ENCODE data around the gene COG5.

COG5 gene

DNA sequence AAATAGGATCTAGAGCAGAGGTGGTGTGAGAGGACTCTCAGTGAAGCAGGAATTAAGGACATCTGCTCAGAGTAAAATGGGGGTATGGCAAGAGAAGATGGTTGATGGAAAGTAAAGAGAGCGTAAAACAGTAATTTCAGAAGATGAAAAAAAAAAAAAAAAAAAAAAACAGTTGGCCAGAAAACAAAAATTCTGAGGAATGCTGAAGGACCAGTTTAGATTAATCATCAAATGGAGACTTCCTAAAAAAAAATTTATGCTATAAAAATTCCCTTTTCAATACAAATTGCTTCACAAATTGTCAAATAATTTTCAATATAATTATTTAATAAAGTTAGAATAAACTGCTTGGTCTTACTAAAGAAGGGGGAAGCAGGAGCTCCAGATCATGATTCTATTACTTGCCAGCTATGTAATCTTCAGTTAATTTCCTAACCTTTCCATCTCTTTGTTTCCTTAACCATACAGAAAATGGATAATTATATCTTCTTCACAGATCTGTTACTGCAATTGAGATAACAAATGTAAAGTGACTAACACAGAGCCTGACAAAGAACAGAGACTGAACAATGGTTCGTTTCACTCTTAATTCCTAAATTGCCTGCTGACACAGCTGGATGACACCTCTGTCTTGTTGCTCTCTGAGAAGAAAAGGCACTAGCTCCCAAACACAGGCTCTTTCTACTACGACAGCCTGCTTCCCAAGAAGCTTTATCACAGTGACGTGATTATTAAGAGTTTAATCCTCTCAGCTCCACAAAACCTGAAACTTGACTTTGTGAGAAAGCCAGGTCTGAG is 158.8 kb downstream of the COG5 start:
- Histone ChIP-seq H3K4me3 (replicated peaks; ENCODE audit: low read depth, low read length) (no peak overlapping the region), H3K36me3 (ENCODE audit: control insufficient read depth, insufficient read depth, low read length) (no peaks in the 10 kb centered on the region), H3K27me3 (replicated peaks; ENCODE audit: control insufficient read depth, insufficient read depth, low read length) (no peaks in the 10 kb centered on the region)
- no peak for DNase-seq (ENCODE audit: extremely low read depth, insufficient read length)
- no peak for TF ChIP-seq CTCF (IDR thresholded peaks at IDR 0.05; ENCODE audit: insufficient read depth, low read length, poor library complexity, severe bottlenecking)

DNA sequence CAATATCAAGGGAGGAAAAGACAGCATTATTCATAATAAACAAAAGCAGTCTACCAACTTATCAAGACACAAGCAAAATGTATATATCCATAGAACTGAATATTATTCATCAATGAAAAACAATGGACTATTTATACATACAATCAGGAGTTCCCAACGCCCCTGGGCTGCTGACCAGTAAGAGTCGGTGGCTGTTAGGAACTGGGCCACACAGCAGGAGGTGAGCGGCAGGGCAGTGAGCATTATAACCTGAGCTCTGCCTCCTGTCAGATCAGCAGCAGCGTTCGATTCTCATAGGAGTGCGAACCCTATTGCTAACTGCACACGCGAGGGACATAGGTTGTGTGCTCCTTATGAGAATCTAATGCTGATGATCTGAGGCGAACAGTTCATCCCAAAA is 165.6 kb downstream of the COG5 start:
- Histone ChIP-seq H3K4me3 (replicated peaks; ENCODE audit: low read depth, low read length) (no peak overlapping the region), H3K27me3 (replicated peaks; ENCODE audit: control insufficient read depth, insufficient read depth, low read length) (no peaks in the 10 kb centered on the region), H3K36me3 (ENCODE audit: control insufficient read depth, insufficient read depth, low read length) (no peaks in the 10 kb centered on the region)
- no peak for TF ChIP-seq CTCF (IDR thresholded peaks at IDR 0.05; ENCODE audit: insufficient read depth, low read length, poor library complexity, severe bottlenecking)
- no peak for DNase-seq (ENCODE audit: extremely low read depth, insufficient read length)

DNA sequence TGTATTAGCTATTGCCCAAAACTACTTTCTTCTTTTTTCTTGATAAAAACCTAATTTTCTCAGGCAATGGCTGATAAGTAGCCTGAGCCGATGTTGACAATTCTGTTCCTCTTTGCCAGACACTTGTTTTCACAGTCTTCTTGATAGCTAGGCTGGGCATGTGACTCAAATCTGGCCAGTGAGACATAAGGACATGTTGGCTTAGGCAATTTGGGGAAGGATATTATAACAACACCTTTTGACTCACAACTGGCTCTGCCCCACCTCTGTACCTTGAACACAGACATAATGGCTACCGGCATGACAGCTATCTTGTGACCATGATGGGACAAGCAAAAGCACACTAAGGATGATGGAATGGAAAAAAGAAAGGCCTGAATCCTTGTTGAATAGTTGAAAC is 166.7 kb downstream of the COG5 start:
- no peak for TF ChIP-seq CTCF (IDR thresholded peaks at IDR 0.05; ENCODE audit: insufficient read depth, low read length, poor library complexity, severe bottlenecking)
- Histone ChIP-seq H3K27me3 (replicated peaks; ENCODE audit: control insufficient read depth, insufficient read depth, low read length) (no peaks in the 10 kb centered on the region), H3K36me3 (ENCODE audit: control insufficient read depth, insufficient read depth, low read length) (no peaks in the 10 kb centered on the region), H3K4me3 (replicated peaks; ENCODE audit: low read depth, low read length) (no peak overlapping the region)
- DNase-seq (ENCODE audit: extremely low read depth, insufficient read length), result no peak

DNA sequence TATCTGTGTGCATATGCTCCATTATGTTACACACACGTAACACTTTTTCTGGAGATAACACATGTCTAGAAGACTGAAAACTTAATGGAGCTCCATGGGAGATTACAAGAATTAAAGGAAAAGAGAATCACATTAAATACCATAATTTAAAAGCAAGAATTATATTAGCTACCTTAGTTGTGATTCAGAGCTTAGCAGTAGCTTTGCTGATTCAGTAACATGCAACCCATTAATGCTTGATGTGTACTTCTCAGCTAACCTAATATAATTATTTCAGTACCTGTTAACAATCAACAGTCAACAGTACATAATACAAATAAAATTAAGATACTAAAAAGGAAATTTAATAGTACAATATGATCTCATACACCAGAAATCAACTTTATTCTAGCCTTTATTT is 167.6 kb downstream of the COG5 start:
- Histone ChIP-seq H3K27me3 (replicated peaks; ENCODE audit: control insufficient read depth, insufficient read depth, low read length) (no peaks in the 10 kb centered on the region), H3K4me3 (replicated peaks; ENCODE audit: low read depth, low read length) (no peak overlapping the region), H3K36me3 (ENCODE audit: control insufficient read depth, insufficient read depth, low read length) (no peaks in the 10 kb centered on the region)
- no peak for DNase-seq (ENCODE audit: extremely low read depth, insufficient read length)
- TF ChIP-seq CTCF (IDR thresholded peaks at IDR 0.05; ENCODE audit: insufficient read depth, low read length, poor library complexity, severe bottlenecking), result no peak

- no peak overlapping the region for H3K4me3 ChIP-seq (replicated peaks; ENCODE audit: low read depth, low read length)
- no peaks in the 10 kb centered on the region for H3K36me3 ChIP-seq (ENCODE audit: control insufficient read depth, insufficient read depth, low read length)
- no peaks in the 10 kb centered on the region for H3K27me3 ChIP-seq (replicated peaks; ENCODE audit: control insufficient read depth, insufficient read depth, low read length)
- no peak for TF ChIP-seq CTCF (IDR thresholded peaks at IDR 0.05; ENCODE audit: insufficient read depth, low read length, poor library complexity, severe bottlenecking)
- DNase-seq (ENCODE audit: extremely low read depth, insufficient read length), result no peak
Measured at GRCh38 chr7:107394831-107395230, 168.9 kb downstream of the COG5 start.

DNA sequence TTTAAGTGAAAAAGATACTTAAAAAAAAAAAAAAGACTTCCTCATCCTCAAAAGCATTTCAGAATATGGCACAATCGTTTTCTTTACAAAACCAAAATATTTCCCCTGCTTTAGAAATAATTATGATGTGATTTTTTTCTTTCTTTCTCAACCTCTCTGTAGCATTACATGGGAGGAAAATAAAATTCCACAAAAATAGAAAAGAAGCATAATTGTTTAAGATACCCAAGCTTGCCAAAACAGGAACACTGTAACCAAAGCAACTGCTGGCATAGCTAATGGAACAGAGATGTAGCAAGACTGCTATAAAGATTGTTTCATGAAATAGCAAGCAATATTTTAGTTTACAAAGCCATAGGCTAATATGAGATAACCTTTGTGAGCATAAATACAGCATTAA is 169.4 kb downstream of the COG5 start:
- DNase-seq (ENCODE audit: extremely low read depth, insufficient read length), result no peak
- no peaks in the 10 kb centered on the region for H3K27me3 ChIP-seq (replicated peaks; ENCODE audit: control insufficient read depth, insufficient read depth, low read length)
- H3K36me3 ChIP-seq (ENCODE audit: control insufficient read depth, insufficient read depth, low read length), result no peaks in the 10 kb centered on the region
- no peak overlapping the region for H3K4me3 ChIP-seq (replicated peaks; ENCODE audit: low read depth, low read length)
- no peak for TF ChIP-seq CTCF (IDR thresholded peaks at IDR 0.05; ENCODE audit: insufficient read depth, low read length, poor library complexity, severe bottlenecking)
